Esophagus squamous epithelium (tissue), 4 donors: ENCODE measurements around the gene TIFAB.

Experiments
- POLR2A ChIP-seq, 4 donors: fragments of 450-650 bp; IDR thresholded peaks; one replicate each; pipeline ENCODE4 v1.6.1; 2017; ENCODE audit warnings: antibody characterized with exemption in 4 of 4, mild to moderate bottlenecking in 4 of 4, moderate library complexity in 3 of 4
- TF ChIP-seq, protein P1 (sequence below), 6 experiments: fragments of 450-650 bp in 4 of 6; fragments of 200-600 bp in 2 of 6; sonication (generic) in 2 of 6; IDR thresholded peaks; one replicate each; pipeline ENCODE4 v1.5.1; 2016 to 2019; ENCODE audit warnings: antibody characterized with exemption in 6 of 6, mild to moderate bottlenecking in 4 of 6, moderate library complexity in 4 of 6

GRCh38 chr5:135453613-135454012 is 1.5 kb upstream of the TIFAB start:
- TF ChIP-seq POLR2A (IDR thresholded peaks at IDR 0.05) = no peak
- TF ChIP-seq, protein P1, sequence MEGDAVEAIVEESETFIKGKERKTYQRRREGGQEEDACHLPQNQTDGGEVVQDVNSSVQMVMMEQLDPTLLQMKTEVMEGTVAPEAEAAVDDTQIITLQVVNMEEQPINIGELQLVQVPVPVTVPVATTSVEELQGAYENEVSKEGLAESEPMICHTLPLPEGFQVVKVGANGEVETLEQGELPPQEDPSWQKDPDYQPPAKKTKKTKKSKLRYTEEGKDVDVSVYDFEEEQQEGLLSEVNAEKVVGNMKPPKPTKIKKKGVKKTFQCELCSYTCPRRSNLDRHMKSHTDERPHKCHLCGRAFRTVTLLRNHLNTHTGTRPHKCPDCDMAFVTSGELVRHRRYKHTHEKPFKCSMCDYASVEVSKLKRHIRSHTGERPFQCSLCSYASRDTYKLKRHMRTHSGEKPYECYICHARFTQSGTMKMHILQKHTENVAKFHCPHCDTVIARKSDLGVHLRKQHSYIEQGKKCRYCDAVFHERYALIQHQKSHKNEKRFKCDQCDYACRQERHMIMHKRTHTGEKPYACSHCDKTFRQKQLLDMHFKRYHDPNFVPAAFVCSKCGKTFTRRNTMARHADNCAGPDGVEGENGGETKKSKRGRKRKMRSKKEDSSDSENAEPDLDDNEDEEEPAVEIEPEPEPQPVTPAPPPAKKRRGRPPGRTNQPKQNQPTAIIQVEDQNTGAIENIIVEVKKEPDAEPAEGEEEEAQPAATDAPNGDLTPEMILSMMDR (IDR thresholded peaks at IDR 0.05) = no peak
